Measurements from ENCODE around the gene GFRA1.

The GFRA1 gene

DNA sequence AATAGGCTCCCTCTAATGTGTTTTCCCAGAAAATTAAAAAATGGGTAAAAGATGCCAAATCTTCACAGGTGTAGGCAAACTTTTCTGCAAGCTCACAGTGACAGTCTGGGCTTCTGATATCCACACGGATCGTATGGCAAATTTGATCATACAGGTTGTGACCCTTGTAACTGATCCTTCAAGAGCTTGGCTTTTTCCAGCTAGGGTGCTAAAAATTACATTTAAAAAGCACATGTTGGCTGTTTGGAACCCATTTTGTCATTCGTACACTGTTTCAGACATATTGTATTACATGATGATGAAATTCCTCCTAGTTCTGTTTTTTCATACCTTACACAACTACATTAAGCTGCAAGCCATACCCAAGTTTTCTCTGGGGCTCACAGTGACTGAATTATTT lies 138.7 kb downstream of the GFRA1 start:
- H3K4me3 ChIP-seq (ENCODE audit: low read length) = no peak overlapping the region
- H3K9me3 ChIP-seq (ENCODE audit: control insufficient read depth, low read length) = peaks cover 5% of the 10 kb centered on the region
- DNase-seq (ENCODE audit: low read depth) = peak; percentile 6
- H3K9ac ChIP-seq (ENCODE audit: low read length) = no peak overlapping the region
- no peaks in the 10 kb centered on the region for H3K27me3 ChIP-seq (replicated peaks; ENCODE audit: control insufficient read depth, insufficient read depth, low read length)
- H3K4me1 ChIP-seq (ENCODE audit: control insufficient read depth, insufficient read depth, low read length) = peaks cover 8% of the 10 kb centered on the region
- no peaks in the 10 kb centered on the region for H3K36me3 ChIP-seq (ENCODE audit: control insufficient read depth, insufficient read depth, low read length, severe bottlenecking)

DNA sequence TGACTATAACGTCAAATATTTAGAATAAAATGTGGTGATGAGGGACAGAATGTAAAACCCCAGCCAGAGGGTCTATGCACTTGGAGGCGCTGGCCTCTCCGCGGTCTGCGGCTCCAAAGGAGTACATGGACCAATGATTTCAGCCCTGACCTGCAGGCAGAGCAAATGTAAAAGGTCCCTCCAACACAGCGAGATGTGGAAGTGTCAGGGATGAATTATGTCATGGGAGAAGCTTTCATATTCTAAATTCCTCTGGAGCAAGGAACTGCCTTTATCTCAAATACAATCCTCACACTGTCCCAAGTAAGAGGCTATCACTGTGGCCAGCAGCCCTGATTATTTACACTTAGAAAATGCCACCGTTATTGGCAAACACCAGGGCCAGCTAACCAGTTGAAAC lies 139.4 kb downstream of the GFRA1 start:
- Histone ChIP-seq H3K36me3 (ENCODE audit: control insufficient read depth, insufficient read depth, low read length, severe bottlenecking) (no peaks in the 10 kb centered on the region), H3K4me1 (ENCODE audit: control insufficient read depth, insufficient read depth, low read length) (peaks cover 8% of the 10 kb centered on the region), H3K9me3 (ENCODE audit: control insufficient read depth, low read length) (peaks cover 10% of the 10 kb centered on the region), H3K9ac (ENCODE audit: low read length) (no peak overlapping the region), H3K4me3 (ENCODE audit: low read length) (no peak overlapping the region), H3K27me3 (replicated peaks; ENCODE audit: control insufficient read depth, insufficient read depth, low read length) (no peaks in the 10 kb centered on the region)
- DNase-seq (ENCODE audit: low read depth) = no peak

- Histone ChIP-seq H3K4me1 (ENCODE audit: control insufficient read depth, insufficient read depth, low read length) (peaks cover 8% of the 10 kb centered on the region), H3K4me3 (ENCODE audit: low read length) (no peak overlapping the region)
Observed at GRCh38 chr10:116132780-116133399, 140.1 kb downstream of the GFRA1 start.

GRCh38 chr10:116130006-116130405 lies 143.0 kb downstream of the GFRA1 start:
- DNase-seq (ENCODE audit: low read depth) = no peak
- peaks cover 10% of the 10 kb centered on the region for H3K9me3 ChIP-seq (ENCODE audit: control insufficient read depth, low read length)
- H3K36me3 ChIP-seq (ENCODE audit: control insufficient read depth, insufficient read depth, low read length, severe bottlenecking) = no peaks in the 10 kb centered on the region
- no peaks in the 10 kb centered on the region for H3K27me3 ChIP-seq (replicated peaks; ENCODE audit: control insufficient read depth, insufficient read depth, low read length)
- no peak overlapping the region for H3K9ac ChIP-seq (ENCODE audit: low read length)
- H3K4me3 ChIP-seq (ENCODE audit: low read length) = no peak overlapping the region
- H3K4me1 ChIP-seq (ENCODE audit: control insufficient read depth, insufficient read depth, low read length) = peaks cover 8% of the 10 kb centered on the region

More at GRCh38 chr10:116132780-116133399, 140.1 kb downstream of the GFRA1 start:
- no peak for DNase-seq (ENCODE audit: low read depth)
- Histone ChIP-seq H3K36me3 (ENCODE audit: control insufficient read depth, insufficient read depth, low read length, severe bottlenecking) (no peaks in the 10 kb centered on the region), H3K9ac (ENCODE audit: low read length) (no peak overlapping the region), H3K9me3 (ENCODE audit: control insufficient read depth, low read length) (peaks cover 10% of the 10 kb centered on the region), H3K27me3 (replicated peaks; ENCODE audit: control insufficient read depth, insufficient read depth, low read length) (no peaks in the 10 kb centered on the region)

DNA sequence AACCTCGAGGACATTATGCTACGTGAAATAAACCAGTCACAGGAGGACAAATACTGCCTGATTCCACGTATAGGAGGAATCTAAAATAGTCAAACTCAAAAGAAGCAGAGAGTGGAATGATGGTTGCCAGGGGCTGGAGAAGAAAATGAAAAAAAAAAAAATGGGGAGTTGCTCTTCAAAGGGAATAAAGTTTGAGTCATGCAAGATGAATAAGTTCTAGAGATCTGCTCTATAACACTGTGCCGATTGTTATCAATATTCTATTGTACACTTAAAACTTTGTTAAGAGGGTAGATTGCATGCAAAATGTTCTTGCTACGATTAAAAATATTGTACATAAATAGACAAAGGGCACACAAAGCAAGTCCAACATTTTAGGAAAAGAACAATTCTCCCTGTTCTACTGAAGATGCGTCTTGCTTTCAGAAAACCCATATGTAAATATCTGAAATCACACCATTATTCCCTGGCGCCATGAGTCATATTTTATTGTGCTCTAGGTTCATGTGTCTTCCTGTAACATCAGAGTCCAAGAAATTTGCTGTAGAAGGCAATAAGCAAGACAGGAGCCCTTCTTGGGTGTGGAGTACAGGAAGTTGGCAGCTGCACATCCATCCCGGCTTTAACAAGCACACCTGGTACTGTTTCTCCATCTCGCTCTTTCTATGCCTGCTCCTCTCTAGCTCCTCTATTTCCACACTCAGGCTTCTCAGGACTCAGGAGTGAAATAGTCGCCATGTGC lies 145.9 kb downstream of the GFRA1 start:
- Histone ChIP-seq H3K9ac (ENCODE audit: low read length) (no peak overlapping the region), H3K9me3 (ENCODE audit: control insufficient read depth, low read length) (peaks cover 10% of the 10 kb centered on the region), H3K4me3 (ENCODE audit: low read length) (no peak overlapping the region), H3K27me3 (replicated peaks; ENCODE audit: control insufficient read depth, insufficient read depth, low read length) (no peaks in the 10 kb centered on the region), H3K36me3 (ENCODE audit: control insufficient read depth, insufficient read depth, low read length, severe bottlenecking) (no peaks in the 10 kb centered on the region), H3K4me1 (ENCODE audit: control insufficient read depth, insufficient read depth, low read length) (no peaks in the 10 kb centered on the region)
- DNase-seq (ENCODE audit: low read depth) = no peak

DNA sequence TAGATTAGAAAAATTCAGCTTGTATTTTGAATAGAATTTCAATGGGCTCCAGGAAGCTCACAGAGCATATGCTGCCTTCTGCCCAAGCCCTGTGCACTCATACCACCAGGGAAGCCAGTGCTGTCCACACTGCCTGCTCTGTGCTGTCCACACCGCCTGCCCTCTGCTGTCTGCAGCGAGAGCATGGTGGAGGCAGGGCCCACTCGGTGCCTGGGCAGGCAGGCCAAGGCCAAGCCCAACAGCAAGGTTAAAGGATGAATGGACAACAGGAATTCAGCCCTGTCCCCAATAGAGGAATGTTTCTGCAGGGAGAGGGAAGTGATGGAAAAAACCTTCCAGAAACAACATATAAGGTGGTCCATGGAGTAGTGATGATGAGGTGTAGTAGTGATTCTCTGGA lies 146.8 kb downstream of the GFRA1 start:
- Histone ChIP-seq H3K4me3 (ENCODE audit: low read length) (no peak overlapping the region), H3K4me1 (ENCODE audit: control insufficient read depth, insufficient read depth, low read length) (no peaks in the 10 kb centered on the region), H3K9ac (ENCODE audit: low read length) (no peak overlapping the region), H3K9me3 (ENCODE audit: control insufficient read depth, low read length) (peaks cover 10% of the 10 kb centered on the region), H3K36me3 (ENCODE audit: control insufficient read depth, insufficient read depth, low read length, severe bottlenecking) (no peaks in the 10 kb centered on the region), H3K27me3 (replicated peaks; ENCODE audit: control insufficient read depth, insufficient read depth, low read length) (no peaks in the 10 kb centered on the region)
- DNase-seq (ENCODE audit: low read depth) = no peak

- no peak overlapping the region for H3K9ac ChIP-seq (ENCODE audit: low read length)
- H3K36me3 ChIP-seq (ENCODE audit: control insufficient read depth, insufficient read depth, low read length, severe bottlenecking) = no peaks in the 10 kb centered on the region
- DNase-seq (ENCODE audit: low read depth) = no peak
- no peak overlapping the region for H3K4me3 ChIP-seq (ENCODE audit: low read length)
- H3K4me1 ChIP-seq (ENCODE audit: control insufficient read depth, insufficient read depth, low read length) = no peaks in the 10 kb centered on the region
- no peaks in the 10 kb centered on the region for H3K27me3 ChIP-seq (replicated peaks; ENCODE audit: control insufficient read depth, insufficient read depth, low read length)
- peaks cover 10% of the 10 kb centered on the region for H3K9me3 ChIP-seq (ENCODE audit: control insufficient read depth, low read length)
Observed at GRCh38 chr10:116125180-116125579, 147.8 kb downstream of the GFRA1 start.

- no peak for DNase-seq (ENCODE audit: low read depth)
- Histone ChIP-seq H3K27me3 (replicated peaks; ENCODE audit: control insufficient read depth, insufficient read depth, low read length) (no peaks in the 10 kb centered on the region), H3K36me3 (ENCODE audit: control insufficient read depth, insufficient read depth, low read length, severe bottlenecking) (no peaks in the 10 kb centered on the region), H3K4me3 (ENCODE audit: low read length) (no peak overlapping the region), H3K4me1 (ENCODE audit: control insufficient read depth, insufficient read depth, low read length) (no peaks in the 10 kb centered on the region), H3K9ac (ENCODE audit: low read length) (no peak overlapping the region), H3K9me3 (ENCODE audit: control insufficient read depth, low read length) (peaks cover 6% of the 10 kb centered on the region)
Observed at GRCh38 chr10:116124777-116125176, 148.2 kb downstream of the GFRA1 start.

DNA sequence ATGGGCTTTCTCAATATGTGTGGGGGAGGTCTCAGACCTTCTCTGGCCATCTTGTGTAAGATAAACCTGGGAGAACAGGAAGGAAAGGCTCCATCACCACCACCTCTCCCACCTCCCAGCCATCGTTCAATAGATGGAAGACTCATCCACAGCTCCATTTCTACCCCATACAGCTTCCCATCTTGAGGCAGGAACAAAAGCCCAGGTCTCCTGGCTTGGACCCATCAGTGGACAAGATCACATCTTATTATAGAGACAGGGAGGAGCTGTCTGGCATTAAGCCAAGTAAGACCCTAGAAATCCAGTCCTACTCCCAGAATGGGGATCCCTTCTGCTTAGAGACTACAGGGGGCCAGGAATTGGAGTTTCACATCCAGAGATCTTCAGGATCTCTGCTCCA lies 150.3 kb downstream of the GFRA1 start:
- Histone ChIP-seq H3K4me3 (ENCODE audit: low read length) (no peak overlapping the region), H3K36me3 (ENCODE audit: control insufficient read depth, insufficient read depth, low read length, severe bottlenecking) (no peaks in the 10 kb centered on the region), H3K9me3 (ENCODE audit: control insufficient read depth, low read length) (no peaks in the 10 kb centered on the region), H3K9ac (ENCODE audit: low read length) (no peak overlapping the region), H3K27me3 (replicated peaks; ENCODE audit: control insufficient read depth, insufficient read depth, low read length) (no peaks in the 10 kb centered on the region), H3K4me1 (ENCODE audit: control insufficient read depth, insufficient read depth, low read length) (no peaks in the 10 kb centered on the region)
- DNase-seq (ENCODE audit: low read depth) = no peak

- no peaks in the 10 kb centered on the region for H3K27me3 ChIP-seq (replicated peaks; ENCODE audit: control insufficient read depth, insufficient read depth, low read length)
- DNase-seq (ENCODE audit: low read depth) = no peak
- no peak overlapping the region for H3K9ac ChIP-seq (ENCODE audit: low read length)
- H3K4me1 ChIP-seq (ENCODE audit: control insufficient read depth, insufficient read depth, low read length) = no peaks in the 10 kb centered on the region
- H3K9me3 ChIP-seq (ENCODE audit: control insufficient read depth, low read length) = no peaks in the 10 kb centered on the region
- no peak overlapping the region for H3K4me3 ChIP-seq (ENCODE audit: low read length)
- H3K36me3 ChIP-seq (ENCODE audit: control insufficient read depth, insufficient read depth, low read length, severe bottlenecking) = no peaks in the 10 kb centered on the region
Observed at GRCh38 chr10:116121640-116122525, 151.1 kb downstream of the GFRA1 start.

Measured in adipocyte (in vitro differentiated cells).